ENCODE data around the gene FGD5. TPM values are rescaled to one million over a fixed set of nuclear protein-coding genes. Genes with fewer than 3 reads are reported as not detected.

The FGD5 gene
- total RNA-seq, 6 donors from 2014 or later: 26.8 to 90.4 (median 57.2) TPM

- Histone ChIP-seq H3K4me3 (peak overlapping the region; percentile 65 to 84 (median 68)), H3K4me1 (peaks cover 11 to 39% (median 27%) of the 10 kb centered on the region in 4 donors), H3K27me3 (peaks cover 0 to 7% (median 6%) of the 10 kb centered on the region in 4 donors), H3K36me3 (no peaks in the 10 kb centered on the region), H3K9me3 (no peaks in the 10 kb centered on the region), H3K27ac (peak overlapping the region; percentile 81 to 92 (median 86))
- 1 to 3% methylated on average over 38 to 71 of the region's 78 CpGs for WGBS, 2 donors
- ATAC-seq (ENCODE audit: low FRiP score in 2 of 2): peak in 1 of 2 donors; percentile 38
- peak in 1 of 2 donors; percentile 88 for DNase-seq
- no peak for TF ChIP-seq EP300 (IDR thresholded peaks at IDR 0.05)
- TF ChIP-seq POLR2A (IDR thresholded peaks at IDR 0.05): no peak
- no peak for TF ChIP-seq CTCF (IDR thresholded peaks at IDR 0.05)
- no peak for TF ChIP-seq POLR2AphosphoS5 (IDR thresholded peaks at IDR 0.05)
These were observed 7.7 kb upstream of the FGD5 start for GRCh38 chr3:14810801-14811661.

- Histone ChIP-seq H3K27ac (peak overlapping the region; percentile 81 to 92 (median 86)), H3K4me1 (peaks cover 11 to 32% (median 20%) of the 10 kb centered on the region in 4 donors), H3K27me3 (peaks cover 0 to 7% (median 6%) of the 10 kb centered on the region in 4 donors), H3K4me3 (peak overlapping the region; percentile 65 to 84 (median 68)), H3K36me3 (no peaks in the 10 kb centered on the region), H3K9me3 (no peaks in the 10 kb centered on the region)
- WGBS, 2 donors: 15 to 23% methylated on average over 6 to 7 of the region's 7 CpGs
- peak in 1 of 2 donors; percentile 20 for ATAC-seq (ENCODE audit: low FRiP score in 2 of 2)
- TF ChIP-seq POLR2A (IDR thresholded peaks at IDR 0.05) (no peak), POLR2AphosphoS5 (IDR thresholded peaks at IDR 0.05) (no peak), CTCF (IDR thresholded peaks at IDR 0.05) (no peak), EP300 (IDR thresholded peaks at IDR 0.05) (no peak)
- DNase-seq: no peak
These were observed 7.1 kb upstream of the FGD5 start for GRCh38 chr3:14811684-14812083.

- 42 to 46% methylated on average over 9 of the region's 9 CpGs for WGBS, 2 donors
- H3K9me3 ChIP-seq: no peaks in the 10 kb centered on the region
- DNase-seq (no peak), ATAC-seq (ENCODE audit: low FRiP score in 2 of 2) (no peak)
- TF ChIP-seq CTCF (IDR thresholded peaks at IDR 0.05) (no peak), POLR2A (IDR thresholded peaks at IDR 0.05) (no peak), POLR2AphosphoS5 (IDR thresholded peaks at IDR 0.05) (no peak), EP300 (IDR thresholded peaks at IDR 0.05) (no peak)
- H3K36me3 ChIP-seq: no peaks in the 10 kb centered on the region
- peaks cover 0 to 7% (median 6%) of the 10 kb centered on the region in 4 donors for H3K27me3 ChIP-seq
- H3K4me1 ChIP-seq: peaks cover 11 to 26% (median 15%) of the 10 kb centered on the region in 4 donors
- peak overlapping the region; percentile 9 to 92 (median 73) for H3K27ac ChIP-seq
- H3K4me3 ChIP-seq: peak overlapping the region; percentile 5 to 84 (median 68)
These were observed 6.5 kb upstream of the FGD5 start for GRCh38 chr3:14812196-14812790.

GRCh38 chr3:14814411-14814871 is 4.3 kb upstream of the FGD5 start:
- peak in 1 of 2 donors; percentile 51 for ATAC-seq (ENCODE audit: low FRiP score in 2 of 2)
- no peak overlapping the region for H3K4me3 ChIP-seq

More at GRCh38 chr3:14814411-14814871, 4.3 kb upstream of the FGD5 start:
- TF ChIP-seq POLR2AphosphoS5 (IDR thresholded peaks at IDR 0.05): peak in 1 of 2 donors; percentile 14
- TF ChIP-seq EP300 (IDR thresholded peaks at IDR 0.05): no peak
- TF ChIP-seq POLR2A (IDR thresholded peaks at IDR 0.05): no peak
- no peak for TF ChIP-seq CTCF (IDR thresholded peaks at IDR 0.05)
- no peak for DNase-seq
- Histone ChIP-seq H3K36me3 (peaks cover 0 to 9% (median 4%) of the 10 kb centered on the region in 4 donors), H3K27ac (peak overlapping the region in 1 of 4 donors; percentile 92), H3K9me3 (no peaks in the 10 kb centered on the region), H3K4me1 (peaks cover 11 to 21% (median 15%) of the 10 kb centered on the region in 4 donors), H3K27me3 (peaks cover 0 to 7% (median 6%) of the 10 kb centered on the region in 4 donors)
- 40 to 67% methylated on average over 4 of the region's 4 CpGs for WGBS, 2 donors

Data from upper lobe of left lung (tissue), 6 donors.